Heart left ventricle (tissue), 13 donors: Measurements from ENCODE around the gene OR6A2.
"Not testable (repeated sequence)": the region's sequence is repeated elsewhere in the genome, so short reads cannot be mapped to it uniquely, and the experiment has no call there.

Experiments used
- POLR2A ChIP-seq, 2 donors: fragments of 450-650 bp; IDR thresholded peaks; one replicate each; pipeline ENCODE4 v1.6.1; 2017; ENCODE audit warnings: antibody characterized with exemption in 2 of 2, mild to moderate bottlenecking in 2 of 2, moderate library complexity in 2 of 2
- TF ChIP-seq, protein P1 (sequence below), 12 donors: fragments of 200-600 bp; sonication (generic) in 4 of 12; IDR thresholded peaks; one replicate each; pipeline versions ENCODE4 v1.5.0 to v1.8.0; 2018 to 2022; ENCODE audit warnings: antibody characterized with exemption in 12 of 12, mild to moderate bottlenecking in 5 of 12
- donor health status: ischemic (EF 13 %, LVEDD 7.1; RV severe dilation, severe dysfunction).
- donor health status: DM: no; HTN: yes; CAD: no.
- donor health status: DM: no; HTN: no; CAD: no.
- donor health status: ischemic (EF 25% LVEDD 6.9; RV normal size, moderate dysfunction).
- donor health status: ischemic (EF 25% LVEDD 5.7; RV mildly dilated, moderate dysfunction).
- donor health status: ischemic (EF 35%, LVEDD 5.7; RV mildly dilated, moderate dysfunction).
- donor health status: nonischemic (EF 11% LVEDD 7.7; RV severe dilation, severe dysfunction).
- donor health status: DM: yes; HTN: yes; CAD: no.
- donor health status: PGD.
- donor health status: ischemic (EF 29% LVEDD 5.4; RV normal size, mild dysfunction).
- donor health status: nonischemic (EF 23%, LVEDD 6.1; RV moderate dilation, normal function).

DNA sequence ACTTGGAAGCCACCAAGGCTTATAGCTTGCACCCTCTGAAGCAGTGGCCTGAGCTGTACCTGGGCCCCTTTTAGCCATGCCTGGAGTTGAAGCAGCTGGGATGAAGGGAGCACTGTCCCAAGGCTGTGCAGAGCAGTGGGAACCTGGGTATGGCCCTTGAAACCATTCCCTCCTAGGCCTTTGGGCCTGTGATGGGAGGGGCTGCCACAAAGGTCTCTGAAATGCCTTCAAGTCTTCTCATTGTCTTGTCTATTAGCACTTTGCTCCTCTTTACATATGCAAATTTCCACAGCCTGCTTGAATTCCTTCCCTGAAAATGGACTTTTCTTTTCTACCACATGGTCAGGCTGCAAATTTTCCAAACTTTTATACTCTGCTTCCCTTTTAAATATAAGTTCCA is 1.6 kb upstream of the OR6A2 start:
- TF ChIP-seq, protein P1, sequence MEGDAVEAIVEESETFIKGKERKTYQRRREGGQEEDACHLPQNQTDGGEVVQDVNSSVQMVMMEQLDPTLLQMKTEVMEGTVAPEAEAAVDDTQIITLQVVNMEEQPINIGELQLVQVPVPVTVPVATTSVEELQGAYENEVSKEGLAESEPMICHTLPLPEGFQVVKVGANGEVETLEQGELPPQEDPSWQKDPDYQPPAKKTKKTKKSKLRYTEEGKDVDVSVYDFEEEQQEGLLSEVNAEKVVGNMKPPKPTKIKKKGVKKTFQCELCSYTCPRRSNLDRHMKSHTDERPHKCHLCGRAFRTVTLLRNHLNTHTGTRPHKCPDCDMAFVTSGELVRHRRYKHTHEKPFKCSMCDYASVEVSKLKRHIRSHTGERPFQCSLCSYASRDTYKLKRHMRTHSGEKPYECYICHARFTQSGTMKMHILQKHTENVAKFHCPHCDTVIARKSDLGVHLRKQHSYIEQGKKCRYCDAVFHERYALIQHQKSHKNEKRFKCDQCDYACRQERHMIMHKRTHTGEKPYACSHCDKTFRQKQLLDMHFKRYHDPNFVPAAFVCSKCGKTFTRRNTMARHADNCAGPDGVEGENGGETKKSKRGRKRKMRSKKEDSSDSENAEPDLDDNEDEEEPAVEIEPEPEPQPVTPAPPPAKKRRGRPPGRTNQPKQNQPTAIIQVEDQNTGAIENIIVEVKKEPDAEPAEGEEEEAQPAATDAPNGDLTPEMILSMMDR (IDR thresholded peaks at IDR 0.05) = not testable (repeated sequence)
- not testable (repeated sequence) for TF ChIP-seq POLR2A (IDR thresholded peaks at IDR 0.05)
